H9 (cell line): ENCODE measurements around the gene ZDHHC3. TPM values are rescaled to one million over a fixed set of nuclear protein-coding genes. Genes with fewer than 3 reads are reported as not detected.

ENCODE experiments used
- DNase-seq: peaks from one replicate; pipeline ENCODE4 v3.0.0-alpha.2; 2017
- H2AFZ ChIP-seq: one replicate; pipeline ENCODE4 v1.6.1; 2013; ENCODE audit warnings: mild to moderate bottlenecking, low read length, control low read depth, moderate library complexity
- H2AK5ac ChIP-seq: 2 replicates; pipeline ENCODE4 v1.6.1; 2013; ENCODE audit warnings: low read length, control low read depth, mixed read lengths; ENCODE audit not compliant: insufficient read length
- H2BK120ac ChIP-seq: one replicate; pipeline ENCODE4 v1.6.1; 2013; ENCODE audit warnings: low read depth, mild to moderate bottlenecking, low read length, control low read depth, inconsistent platforms; ENCODE audit not compliant: poor library complexity, severe bottlenecking
- H2BK12ac ChIP-seq: 2 replicates; pipeline ENCODE4 v1.6.1; 2013; ENCODE audit warnings: low read length, control low read depth, mixed read lengths, low read depth; ENCODE audit not compliant: insufficient read length
- H2BK15ac ChIP-seq: 2 replicates; pipeline ENCODE4 v1.6.1; 2013; ENCODE audit warnings: low read depth, low read length, control low read depth
- H2BK20ac ChIP-seq: one replicate; pipeline ENCODE4 v1.6.1; 2013; ENCODE audit warnings: low read depth, mild to moderate bottlenecking, low read length, control low read depth, inconsistent platforms; ENCODE audit not compliant: poor library complexity, severe bottlenecking
- H2BK5ac ChIP-seq: 2 replicates; pipeline ENCODE4 v1.6.1; 2013; ENCODE audit warnings: low read length, control low read depth, mixed read lengths; ENCODE audit not compliant: insufficient read length
- H3K14ac ChIP-seq: 2 replicates; pipeline ENCODE4 v1.6.1; 2013; ENCODE audit warnings: low read length, control low read depth; ENCODE audit not compliant: insufficient read depth
- H3K18ac ChIP-seq: 2 replicates; pipeline ENCODE4 v1.6.1; 2013; ENCODE audit warnings: low read depth, mild to moderate bottlenecking, mixed read lengths, low read length, control low read depth; ENCODE audit not compliant: insufficient read length
- H3K23ac ChIP-seq: 2 replicates; pipeline ENCODE4 v1.6.1; 2013; ENCODE audit warnings: low read length, control low read depth, mixed read lengths, low read depth; ENCODE audit not compliant: insufficient read length
- H3K23me2 ChIP-seq: 2 replicates; pipeline ENCODE4 v1.6.1; 2013; ENCODE audit warnings: low read depth, mild to moderate bottlenecking, mixed read lengths, low read length, control low read depth; ENCODE audit not compliant: insufficient read length, poor library complexity, severe bottlenecking
- H3K27ac ChIP-seq: 2 replicates; pipeline ENCODE4 v1.5.1; 2013; ENCODE audit warnings: low read length, control low read depth, mixed read lengths, low read depth; ENCODE audit not compliant: insufficient read length
- H3K27me3 ChIP-seq: 2 replicates; pipeline ENCODE4 v1.6.1; 2013; ENCODE audit warnings: low read length, control low read depth, inconsistent platforms; ENCODE audit not compliant: insufficient read depth
- H3K4ac ChIP-seq: 2 replicates; pipeline ENCODE4 v1.6.1; 2013; ENCODE audit warnings: low read depth, mild to moderate bottlenecking, control low read depth, inconsistent platforms, low read length, moderate library complexity
- H3K4me1 ChIP-seq: 2 replicates; pipeline ENCODE4 v1.6.1; 2013; ENCODE audit warnings: low read length, control low read depth, inconsistent platforms; ENCODE audit not compliant: insufficient read depth
- H3K4me2 ChIP-seq: 2 replicates; pipeline ENCODE4 v1.6.1; 2013; ENCODE audit warnings: low read length, control low read depth, mixed read lengths; ENCODE audit not compliant: insufficient read length, insufficient read depth
- H3K56ac ChIP-seq: 2 replicates; pipeline ENCODE4 v1.6.1; 2013; ENCODE audit warnings: low read depth, mild to moderate bottlenecking, mixed read lengths, low read length, control low read depth; ENCODE audit not compliant: insufficient read length
- H3K79me1 ChIP-seq: 2 replicates; pipeline ENCODE4 v1.6.1; 2013; ENCODE audit warnings: low read depth, mild to moderate bottlenecking, moderate library complexity, low read length, control low read depth, inconsistent platforms; ENCODE audit not compliant: insufficient read depth, poor library complexity, severe bottlenecking
- H3K79me2 ChIP-seq: 2 replicates; pipeline ENCODE4 v1.6.1; 2013; ENCODE audit warnings: low read length, control low read depth, inconsistent platforms; ENCODE audit not compliant: insufficient read depth
- H3K9ac ChIP-seq: 2 replicates; pipeline ENCODE4 v1.6.1; 2013; ENCODE audit warnings: low read length, control low read depth, mixed read lengths; ENCODE audit not compliant: insufficient read length; ENCODE audit errors: extremely low read depth
- H3K9me3 ChIP-seq: one replicate; pipeline ENCODE4 v1.6.1; 2013; ENCODE audit warnings: low read depth, low read length, inconsistent platforms; ENCODE audit not compliant: control insufficient read depth
- H3T11ph ChIP-seq: one replicate; pipeline ENCODE4 v1.6.1; 2013; ENCODE audit warnings: mild to moderate bottlenecking, low read length, control low read depth, inconsistent platforms
- H4K20me1 ChIP-seq: one replicate; pipeline ENCODE4 v1.6.1; 2013; ENCODE audit not compliant: control insufficient read depth, insufficient read length, insufficient read depth
- H4K5ac ChIP-seq: 2 replicates; pipeline ENCODE4 v1.6.1; 2013; ENCODE audit warnings: low read depth, mild to moderate bottlenecking, mixed read lengths, low read length, control low read depth; ENCODE audit not compliant: insufficient read length
- H4K8ac ChIP-seq: replicated peaks from 2 replicates; pipeline ENCODE4 v1.6.1; 2013; ENCODE audit warnings: low read length, control low read depth, mixed read lengths, low read depth; ENCODE audit not compliant: insufficient read length
- H4K91ac ChIP-seq: 2 replicates; pipeline ENCODE4 v1.6.1; 2013; ENCODE audit warnings: low read depth, mild to moderate bottlenecking, moderate library complexity, mixed read lengths, low read length, control low read depth; ENCODE audit not compliant: insufficient read length
- H3K27ac Mint-ChIP-seq, 3 experiments: 2 replicates in 2 of 3; 3 replicates in 1 of 3; pipeline ENCODE4 v1.8.0; 2020 to 2021; ENCODE audit warnings: mixed read lengths in 3 of 3, mild to moderate bottlenecking in 1 of 3, moderate library complexity in 1 of 3
- H3K27me3 Mint-ChIP-seq: 2 replicates; pipeline ENCODE4 v1.8.0; 2021; ENCODE audit warnings: low read depth, mild to moderate bottlenecking, moderate library complexity, mixed read lengths
- H3K36me3 Mint-ChIP-seq, 3 experiments: 2 replicates in 2 of 3; 3 replicates in 1 of 3; pipeline ENCODE4 v1.8.0; 2020 to 2021; ENCODE audit warnings: low read depth in 3 of 3, mixed read lengths in 3 of 3; ENCODE audit not compliant: insufficient read depth in 1 of 3
- H3K4me1 Mint-ChIP-seq, 2 experiments: 2 replicates each; pipeline ENCODE4 v1.8.0; 2020; ENCODE audit warnings: mixed read lengths in 2 of 2
- H3K4me3 Mint-ChIP-seq, 2 experiments: 2 replicates in 1 of 2; 3 replicates in 1 of 2; pipeline ENCODE4 v1.8.0; 2020 to 2021; ENCODE audit warnings: mild to moderate bottlenecking in 2 of 2, mixed read lengths in 2 of 2, moderate library complexity in 1 of 2
- H3K9me3 Mint-ChIP-seq, 2 experiments: 2 replicates in 1 of 2; 3 replicates in 1 of 2; pipeline ENCODE4 v1.8.0; 2020; ENCODE audit warnings: mild to moderate bottlenecking in 2 of 2, mixed read lengths in 2 of 2, moderate library complexity in 1 of 2
- CTCF ChIP-seq: fragments of 200-600 bp; sonication (generic); conservative IDR thresholded peaks from 3 replicates; pipeline ENCODE4 v1.8.0; 2021; ENCODE audit warnings: antibody characterized with exemption, mild to moderate bottlenecking
- WGBS: extraction: QIAGEN DNeasy Blood & Tissue Kit; methylation state at CpG from one replicate; pipeline ENCODE4 v1.1.7; 2013; ENCODE audit warnings: missing lambda C conversion rate, low lambda C conversion rate, mixed read lengths; ENCODE audit not compliant: insufficient read length; ENCODE audit errors: extremely low coverage; 5-methylcytosine and 5-hydroxymethylcytosine counted together
- total RNA-seq: library from RNA; stranded (reverse); gene quantifications from 2 replicates; pipeline ENCODE4 v1.2.1, GENCODE V29; 2021

ZDHHC3 gene
- total RNA-seq, 1 experiment from 2014 or later: 71.3 TPM

GRCh38 chr3:45024542-45025255 is 48.7 kb upstream of the ZDHHC3 start:
- no peaks in the 10 kb centered on the region for H3K79me2 ChIP-seq
- no peak for DNase-seq
- H3K9me3 ChIP-seq: no peaks in the 10 kb centered on the region
- H2BK12ac ChIP-seq: no peak overlapping the region
- H3K4me3 Mint-ChIP-seq: no peak overlapping the region
- H3K4ac ChIP-seq: no peak overlapping the region
- no peak overlapping the region for H4K5ac ChIP-seq
- no peak overlapping the region for H2AK5ac ChIP-seq
- no peak overlapping the region for H3K27ac ChIP-seq
- H4K20me1 ChIP-seq: no peaks in the 10 kb centered on the region
- H3K4me2 ChIP-seq: no peak overlapping the region
- H3K79me1 ChIP-seq: no peaks in the 10 kb centered on the region
- H3K23me2 ChIP-seq: no peaks in the 10 kb centered on the region
- H3K9ac ChIP-seq: no peak overlapping the region
- no peak overlapping the region for H3K23ac ChIP-seq
- H2BK15ac ChIP-seq: no peak overlapping the region
- no peak overlapping the region for H3T11ph ChIP-seq
- H3K9me3 Mint-ChIP-seq: no peaks in the 10 kb centered on the region
- no peak overlapping the region for H3K56ac ChIP-seq
- H2BK120ac ChIP-seq: no peak overlapping the region
- no peak overlapping the region for H2BK20ac ChIP-seq
- TF ChIP-seq CTCF: no peak
- no peak overlapping the region for H2BK5ac ChIP-seq
- H4K8ac ChIP-seq: no peak overlapping the region
- H3K27me3 ChIP-seq: no peaks in the 10 kb centered on the region
- no CpG with 5 or more reads among the region's 6 CpGs for WGBS
- H3K14ac ChIP-seq: no peak overlapping the region
- peaks cover 15% of the 10 kb centered on the region for H3K27me3 Mint-ChIP-seq
- no peaks in the 10 kb centered on the region for H3K4me1 ChIP-seq
- H3K27ac Mint-ChIP-seq: no peak overlapping the region
- no peak overlapping the region for H3K18ac ChIP-seq
- H4K91ac ChIP-seq: no peak overlapping the region
- H2AFZ ChIP-seq: no peak overlapping the region
- H3K4me1 Mint-ChIP-seq: no peaks in the 10 kb centered on the region
- no peaks in the 10 kb centered on the region for H3K36me3 Mint-ChIP-seq
